Measurements from ENCODE around the gene KY.
"Not testable (repeated sequence)": the region's sequence is repeated elsewhere in the genome, so short reads cannot be mapped to it uniquely, and the experiment has no call there.

Gene KY

DNA sequence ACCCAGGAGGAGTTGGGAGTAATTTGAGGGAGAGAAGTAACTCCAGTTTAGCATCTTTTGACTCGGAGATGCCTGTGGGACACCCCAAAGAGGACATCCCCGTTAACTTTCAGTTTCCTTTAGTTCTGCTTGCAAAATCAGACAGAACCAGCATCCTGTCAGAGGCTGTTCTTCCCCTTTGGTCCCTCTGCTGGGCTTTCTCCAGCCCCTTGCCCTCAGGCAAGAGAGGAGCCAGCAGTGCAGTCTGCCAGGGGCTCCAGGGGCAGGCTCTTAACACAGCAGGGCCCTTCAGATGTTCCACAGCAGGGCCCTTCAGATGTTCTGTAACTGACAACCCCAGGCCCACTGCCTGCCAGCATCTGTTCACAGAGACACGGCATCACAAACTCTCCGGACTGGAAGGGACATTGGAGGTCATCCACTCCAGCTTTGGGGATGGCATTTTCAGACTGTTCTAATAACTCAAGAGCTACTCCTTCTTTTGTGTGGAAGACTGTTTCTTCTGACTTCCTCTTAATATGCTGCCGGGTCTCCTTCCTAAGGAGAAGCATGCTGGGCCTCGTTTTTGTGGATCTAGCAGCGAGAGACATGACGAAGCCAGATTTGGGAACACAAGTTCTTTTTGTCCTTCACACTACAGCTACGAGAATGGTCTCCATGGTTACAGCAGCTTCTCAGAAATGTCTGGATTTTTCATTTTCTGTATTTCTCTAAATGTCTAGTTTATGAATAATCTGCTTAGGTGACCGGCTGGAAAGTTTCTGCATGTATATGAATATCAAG, 51.9 kb downstream of the KY start:
- DNase-seq, result no peak

GRCh38 chr3:134597390-134597970, 53.3 kb downstream of the KY start:
- DNase-seq, result no peak

DNA sequence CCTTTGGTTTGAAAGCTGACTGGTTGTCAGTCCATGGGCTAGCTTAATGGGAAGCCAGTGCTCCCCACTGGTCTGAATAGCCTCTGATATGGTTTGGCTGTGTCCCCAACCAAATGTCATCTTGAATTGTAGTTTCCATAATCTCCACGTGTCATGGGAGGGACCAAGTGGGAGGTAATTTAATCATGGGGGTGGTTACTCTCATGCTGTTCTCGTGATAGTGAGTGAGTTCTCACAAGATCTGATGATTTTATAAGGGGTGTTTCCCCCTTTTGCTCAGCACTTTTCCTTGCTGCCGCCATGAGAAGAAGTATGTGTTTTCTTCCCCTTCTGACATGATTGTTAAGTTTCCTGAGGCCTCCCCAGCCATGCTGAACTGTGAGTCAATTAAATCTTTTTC, 55.8 kb downstream of the KY start:
- DNase-seq, result not testable (repeated sequence)

DNA sequence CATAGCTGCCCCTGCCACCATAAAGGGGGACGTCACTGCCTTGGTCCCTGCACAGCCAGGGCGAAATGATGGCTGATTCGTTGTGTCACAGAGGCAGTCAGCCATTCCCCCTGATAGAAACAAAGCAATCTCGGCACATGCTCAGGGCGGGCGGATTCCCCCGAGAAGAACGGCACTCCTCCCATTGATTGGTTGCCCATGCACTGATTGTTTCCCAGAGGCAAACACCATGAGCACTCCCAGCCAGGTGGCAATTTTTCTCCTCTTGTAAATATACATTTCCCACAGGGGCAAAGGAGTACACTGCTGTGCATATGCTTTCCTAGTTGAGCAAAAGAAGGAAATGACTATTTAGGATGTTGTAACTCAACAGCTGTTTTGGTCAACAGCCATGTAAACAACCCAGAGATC, 56.5 kb downstream of the KY start:
- DNase-seq, result no peak

GRCh38 chr3:134592806-134593205, 58.0 kb downstream of the KY start:
- DNase-seq, result no peak

DNA sequence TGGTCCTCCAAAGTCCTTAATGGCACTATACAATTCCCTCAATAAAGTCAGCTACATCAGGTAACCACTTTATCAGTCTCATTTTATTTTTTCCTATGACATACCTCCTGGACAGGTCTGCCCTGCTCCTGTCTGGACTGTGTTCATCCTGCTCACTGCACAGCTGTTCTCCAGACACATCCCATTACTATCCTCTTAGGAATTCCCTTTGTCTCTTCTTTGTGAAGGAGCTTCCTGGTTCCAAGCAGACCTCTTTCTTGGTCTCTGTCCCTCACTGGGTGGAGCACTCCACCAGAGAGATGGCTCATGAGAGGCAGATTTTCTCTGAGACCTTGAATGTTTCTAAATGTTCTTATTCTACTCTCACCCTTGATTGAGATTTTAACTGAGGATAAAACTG, 60.1 kb downstream of the KY start:
- no peak for DNase-seq

- DNase-seq, result peak; percentile 69
Measured at GRCh38 chr3:134579141-134579665, 71.6 kb downstream of the KY start.

GRCh38 chr3:134576831-134577230, 74.0 kb downstream of the KY start:
- no peak for DNase-seq

DNA sequence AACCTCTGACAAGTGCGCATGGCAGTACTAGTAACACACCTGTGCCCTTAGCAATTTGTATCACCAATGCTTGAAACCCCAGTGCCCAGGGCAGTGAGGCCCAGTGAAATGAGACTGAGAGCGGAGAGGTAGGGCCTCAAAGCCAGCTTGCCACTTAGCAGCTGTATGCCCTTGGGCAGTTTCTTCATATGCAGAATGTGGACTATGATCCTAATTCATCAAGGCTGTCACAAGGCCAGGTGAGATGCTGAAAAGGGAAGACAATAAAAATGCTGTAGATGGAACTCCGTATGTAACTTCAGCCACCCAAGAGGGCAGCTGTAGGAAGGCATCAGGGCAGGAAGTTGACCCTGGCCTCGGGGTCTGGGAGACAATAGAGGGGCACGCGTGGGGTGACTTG, 74.4 kb downstream of the KY start:
- DNase-seq, result no peak

DNA sequence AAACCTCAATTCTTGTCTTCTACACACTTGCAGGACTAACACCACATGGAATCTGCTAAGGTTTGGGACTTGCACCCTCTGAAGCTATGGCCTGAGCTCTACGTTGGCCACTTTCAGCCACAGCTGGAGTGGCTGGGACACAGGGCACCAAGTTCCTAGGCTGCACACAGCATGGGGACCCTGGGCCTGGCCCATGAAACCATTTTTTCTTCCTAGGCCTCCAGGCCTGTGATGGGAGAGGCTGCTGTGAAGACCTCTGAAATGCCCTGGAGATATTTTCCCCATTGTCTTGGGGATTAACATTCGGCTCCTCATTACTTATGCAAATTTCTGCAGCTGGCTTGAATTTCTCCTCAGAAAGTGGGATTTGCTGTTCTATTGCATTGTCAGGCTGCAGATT, 80.9 kb downstream of the KY start:
- DNase-seq, result not testable (repeated sequence)

DNA sequence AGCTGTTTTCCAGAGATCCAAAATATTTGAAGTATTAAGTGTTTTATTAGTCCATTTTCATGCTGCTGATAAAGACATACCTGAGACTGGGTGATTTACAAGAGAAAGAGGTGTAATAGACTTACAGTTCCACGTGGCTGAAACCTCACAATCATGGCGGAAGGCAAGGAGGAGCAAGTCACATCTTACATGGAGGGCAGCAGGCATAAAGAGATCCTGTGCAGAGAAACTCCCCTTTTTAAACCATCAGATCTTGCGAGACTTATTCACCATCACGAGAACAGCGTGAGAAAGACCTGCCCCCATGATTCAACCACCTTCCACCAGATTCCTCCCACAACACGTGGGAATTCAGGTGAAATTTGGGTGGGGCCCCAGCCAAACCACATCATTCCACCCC, 82.0 kb downstream of the KY start:
- no peak for DNase-seq

- peak; percentile 15 for DNase-seq
Measured at GRCh38 chr3:134567605-134568004, 83.2 kb downstream of the KY start.

GRCh38 chr3:134564991-134565390, 85.8 kb downstream of the KY start:
- DNase-seq, result no peak

DNA sequence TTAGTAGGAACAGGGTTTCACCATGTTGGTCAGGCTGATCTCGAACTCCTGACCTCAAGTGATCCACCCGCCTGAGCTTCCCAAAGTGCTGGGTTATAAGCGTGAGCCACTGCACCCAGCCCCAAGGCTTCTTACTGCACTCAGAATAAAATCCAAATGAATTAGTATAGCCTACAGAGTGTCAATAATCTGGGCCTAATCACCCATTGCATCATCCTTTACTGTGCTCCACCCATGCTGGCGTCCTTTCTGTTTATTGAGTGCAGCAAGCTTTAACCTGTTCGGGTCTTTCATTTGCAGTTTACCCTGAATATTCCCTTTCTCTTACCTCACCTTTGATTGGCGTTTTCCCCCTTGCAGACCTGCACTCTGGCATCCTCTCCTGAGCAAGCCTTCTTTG, 87.2 kb downstream of the KY start:
- DNase-seq, result no peak

GRCh38 chr3:134562055-134562454, 88.8 kb downstream of the KY start:
- no peak for DNase-seq

DNA sequence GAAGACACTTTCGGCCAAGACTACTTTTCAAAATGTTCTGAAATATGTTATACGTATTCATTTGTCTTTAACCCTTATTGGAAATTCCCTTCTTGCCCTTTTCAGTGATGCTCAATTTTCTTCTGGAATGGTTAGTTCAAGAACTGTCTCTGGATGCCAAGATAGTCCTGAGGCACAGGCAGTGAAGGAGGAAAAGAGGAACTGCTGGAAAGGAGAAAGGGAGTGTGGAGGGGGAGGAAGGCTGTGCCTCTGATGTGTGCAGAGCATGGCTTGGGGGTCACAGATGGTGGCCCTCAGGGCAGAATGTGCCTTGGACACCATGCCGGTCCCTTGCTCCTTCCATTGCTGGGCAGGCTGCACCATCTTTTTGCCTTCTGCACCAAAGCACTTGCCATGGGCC, 91.2 kb downstream of the KY start:
- no peak for DNase-seq

Measured in hematopoietic multipotent progenitor cell treated with erythropoietin and hydrocortisone succinate and interleukin-3 and kit ligand, for 4 days (in vitro differentiated cells).